ENCODE results near the gene ANKS3.

ANKS3 gene, protein sequence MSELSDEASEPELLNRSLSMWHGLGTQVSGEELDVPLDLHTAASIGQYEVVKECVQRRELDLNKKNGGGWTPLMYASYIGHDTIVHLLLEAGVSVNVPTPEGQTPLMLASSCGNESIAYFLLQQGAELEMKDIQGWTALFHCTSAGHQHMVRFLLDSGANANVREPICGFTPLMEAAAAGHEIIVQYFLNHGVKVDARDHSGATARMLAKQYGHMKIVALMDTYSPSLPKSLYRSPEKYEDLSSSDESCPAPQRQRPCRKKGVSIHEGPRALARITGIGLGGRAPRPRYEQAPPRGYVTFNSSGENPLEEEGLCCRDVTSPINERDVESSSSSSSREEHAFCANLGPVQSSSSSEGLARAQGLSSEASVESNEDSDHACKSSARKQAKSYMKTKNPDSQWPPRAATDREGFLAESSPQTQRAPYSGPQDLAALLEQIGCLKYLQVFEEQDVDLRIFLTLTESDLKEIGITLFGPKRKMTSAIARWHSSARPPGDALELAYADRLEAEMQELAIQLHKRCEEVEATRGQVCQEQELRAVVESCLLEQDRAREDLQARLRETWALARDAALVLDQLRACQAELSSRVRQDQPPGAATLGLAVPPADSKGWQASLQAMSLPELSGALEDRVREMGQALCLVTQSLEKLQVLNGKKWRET

DNA sequence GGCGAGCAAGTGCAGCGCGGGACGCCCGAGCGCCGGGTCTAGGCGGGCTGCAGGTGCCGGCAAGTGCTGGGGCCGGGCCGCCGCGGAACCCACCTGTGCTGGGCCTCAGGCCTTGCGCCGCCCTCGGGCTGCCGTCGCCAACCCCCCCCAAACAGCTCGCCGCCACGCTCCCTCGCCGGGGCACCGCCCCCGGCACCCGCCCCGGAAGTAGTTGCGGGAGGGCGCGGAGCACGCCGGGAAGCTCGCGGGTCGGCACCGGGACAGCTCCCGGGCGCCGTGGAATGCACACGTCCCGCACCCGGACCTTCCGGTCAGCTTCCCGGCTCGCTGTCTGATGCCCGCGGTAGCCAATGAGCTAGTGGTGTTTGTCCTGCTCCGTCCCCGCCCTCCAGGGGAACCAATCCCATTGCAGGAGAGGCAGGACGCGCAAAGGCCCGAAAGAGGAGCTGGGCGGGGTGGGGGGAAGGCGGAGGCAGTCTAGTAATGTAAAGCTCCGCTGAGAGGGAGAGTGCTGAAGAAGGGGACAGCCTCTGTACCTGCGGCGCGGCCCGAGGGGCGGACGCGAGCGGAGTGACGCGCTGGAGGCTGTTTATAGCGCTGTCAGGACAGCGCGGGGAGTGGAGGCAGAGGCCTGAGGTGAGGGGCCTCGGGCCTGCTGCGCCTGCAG, at the start of gene ANKS3, which contains the start of gene DNAAF8:
Gene ANKS3, minus strand, starts transcription at position 209 of the 667 bp plus-strand sequence. CDS start 4,122 bp downstream, outside the sequence.
Gene DNAAF8, plus strand, starts transcription at position 475 of the 667 bp plus-strand sequence. CDS start 1,978 bp downstream, outside the sequence.
- DNase-seq (ENCODE audit: insufficient read length, low spot score) (peak; percentile 97), FAIRE-seq (peak; percentile 95)

DNA sequence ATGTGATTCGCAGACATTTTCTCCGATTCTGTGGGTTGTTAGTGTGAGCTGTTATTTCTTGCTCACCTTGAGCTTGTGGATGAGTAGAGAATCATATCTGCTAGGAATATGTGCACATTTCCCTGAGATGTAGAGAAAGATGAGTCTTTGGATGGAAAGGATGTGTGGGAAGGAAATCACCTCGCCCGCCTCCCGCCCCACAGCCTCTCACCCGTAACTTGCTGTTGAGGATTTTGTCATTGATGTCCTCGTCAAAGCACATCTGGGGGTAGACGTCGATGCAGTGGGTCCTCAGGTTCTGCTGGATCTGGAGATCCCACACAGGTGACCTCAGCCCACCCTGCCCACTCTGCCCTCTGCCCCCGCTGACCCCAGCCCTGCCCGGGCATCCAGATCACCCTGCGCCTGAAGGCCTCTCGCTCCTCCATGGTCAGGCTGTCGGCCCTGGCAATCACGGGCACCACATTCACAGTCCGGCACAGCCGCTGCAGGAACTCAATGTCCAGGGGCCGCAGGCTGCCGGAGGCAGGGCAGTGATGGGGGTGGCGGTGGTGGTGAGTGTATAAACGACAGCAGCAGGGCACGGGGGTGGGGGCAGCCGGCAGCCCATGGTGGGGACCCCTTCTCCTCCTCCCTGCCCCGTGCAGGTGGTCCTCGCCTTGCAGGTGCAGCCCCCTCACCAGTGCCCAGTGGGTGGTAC, 49.3 kb upstream of the ANKS3 start:
- FAIRE-seq (no peak), DNase-seq (ENCODE audit: insufficient read length, low spot score) (no peak)

DNA sequence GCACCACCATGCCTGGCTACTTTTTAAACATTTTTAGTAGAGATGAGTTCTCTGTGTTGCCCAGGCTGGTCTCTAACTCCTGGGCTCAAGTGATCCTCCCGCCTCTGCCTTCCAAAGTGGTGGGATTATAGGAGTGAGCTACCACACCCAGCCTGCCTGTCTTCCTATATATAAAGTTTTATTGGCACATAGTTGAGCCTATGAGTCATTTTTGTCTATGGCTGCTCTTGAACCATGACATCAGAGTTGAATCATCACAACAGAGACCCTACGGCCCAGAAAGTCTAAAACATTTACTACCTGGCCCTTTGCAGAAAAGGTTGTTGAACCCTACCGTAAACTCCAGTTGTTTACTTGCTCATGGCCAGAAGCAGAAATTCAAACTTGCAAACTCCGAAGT, 46.2 kb upstream of the ANKS3 start:
- no peak for FAIRE-seq
- DNase-seq (ENCODE audit: insufficient read length, low spot score): no peak

DNA sequence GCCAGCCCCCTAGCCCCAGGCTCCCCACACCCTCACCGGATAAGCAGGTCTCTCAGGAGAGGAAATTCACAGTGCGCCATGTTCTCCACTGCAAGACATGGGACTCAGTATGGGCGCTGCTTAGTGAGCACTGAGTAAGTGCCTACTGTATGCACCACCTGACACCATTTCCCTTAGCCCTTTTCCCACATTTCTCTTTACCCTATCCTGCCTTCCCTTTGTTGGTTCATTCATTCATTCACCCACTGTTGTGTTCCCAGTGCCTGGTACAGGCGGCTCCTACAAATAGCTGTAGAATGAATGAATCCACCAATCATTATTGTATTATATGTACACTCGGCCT, 44.0 kb upstream of the ANKS3 start:
- FAIRE-seq: no peak

DNA sequence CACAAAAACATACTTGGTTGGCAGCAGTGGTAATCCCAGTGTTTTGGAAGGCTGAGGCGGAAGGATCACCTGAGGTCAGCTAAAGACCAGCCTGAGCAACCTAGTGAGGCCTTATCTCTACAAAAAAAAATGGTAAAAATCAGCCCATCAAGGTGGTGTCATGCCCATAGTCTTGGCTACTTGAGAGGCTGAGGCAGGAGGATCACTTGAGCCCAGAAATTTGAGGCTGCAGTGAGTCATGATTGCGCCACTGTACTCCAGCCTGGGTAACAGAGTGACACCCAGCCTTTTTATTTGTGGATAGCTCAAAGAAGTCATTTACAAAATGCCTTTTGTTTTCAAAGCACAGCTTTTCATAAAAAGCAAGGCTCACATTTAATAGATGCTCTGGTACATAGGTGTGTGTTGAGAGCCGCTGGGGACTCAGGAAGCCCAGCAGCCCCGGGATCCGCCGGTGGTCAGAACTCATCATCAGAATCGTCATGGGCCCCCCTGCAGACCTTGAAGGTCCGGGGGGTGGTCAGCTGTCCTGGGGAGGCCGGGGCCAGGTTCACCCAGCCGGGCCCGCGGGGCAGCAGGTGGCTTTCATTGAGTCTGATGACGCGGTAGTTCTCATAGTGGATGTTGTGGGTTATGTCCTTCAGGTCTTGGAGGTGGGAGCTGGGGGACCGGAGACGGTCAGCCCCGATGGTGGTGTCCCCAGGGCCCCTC, 43.4 kb upstream of the ANKS3 start:
- DNase-seq (ENCODE audit: insufficient read length, low spot score): no peak
- no peak for FAIRE-seq

More for the DNA sequence above, 44.0 kb upstream of the ANKS3 start:
- DNase-seq (ENCODE audit: insufficient read length, low spot score): no peak

DNA sequence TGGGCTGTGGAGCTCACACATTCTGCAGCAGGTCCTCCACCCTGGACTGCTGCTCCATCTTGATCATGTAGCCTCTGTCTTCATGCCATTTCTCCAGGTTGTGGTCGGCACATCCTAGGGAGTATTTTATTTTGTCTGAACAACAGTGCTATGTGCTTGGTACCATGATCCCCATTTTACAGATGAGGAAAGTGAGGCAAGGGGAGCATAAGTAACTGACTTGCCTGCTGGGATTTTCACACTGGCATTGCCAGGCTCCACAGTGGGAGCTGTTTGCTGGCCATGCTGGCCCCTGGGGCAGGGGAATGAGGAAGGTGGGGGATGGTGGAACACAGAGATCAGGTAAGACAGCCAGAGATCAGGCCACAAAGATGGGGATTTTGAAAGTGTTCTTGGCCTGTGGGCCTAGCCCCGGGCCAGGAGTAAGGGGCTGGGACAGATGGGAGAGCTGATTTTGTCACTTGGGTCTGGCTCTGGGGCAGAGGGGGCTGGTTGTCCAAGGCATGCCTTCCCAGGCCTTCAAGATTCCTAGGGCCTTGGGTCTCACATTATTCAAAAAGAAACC, 42.2 kb upstream of the ANKS3 start:
- FAIRE-seq (no peak), DNase-seq (ENCODE audit: insufficient read length, low spot score) (no peak)

DNA sequence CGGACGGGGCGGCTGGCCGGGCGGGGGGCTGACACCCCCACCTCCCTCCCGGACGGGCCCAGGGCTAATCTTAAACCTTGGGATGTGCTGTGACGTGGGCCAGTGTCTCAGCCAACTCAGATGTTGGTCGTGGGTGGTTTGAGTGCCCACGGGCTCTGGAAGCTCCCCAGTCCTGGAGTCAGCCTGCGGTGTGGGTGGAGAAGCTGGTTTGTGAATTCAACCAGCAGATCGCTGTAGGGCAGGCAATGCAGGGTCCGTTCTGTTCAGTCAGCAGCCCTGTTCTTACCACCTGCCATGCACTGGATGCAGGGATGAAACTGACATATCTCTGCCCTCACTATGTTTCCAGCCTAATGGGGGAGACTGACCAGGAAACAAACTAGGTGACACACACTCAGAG, 40.9 kb upstream of the ANKS3 start:
- FAIRE-seq: no peak
- no peak for DNase-seq (ENCODE audit: insufficient read length, low spot score)

DNA sequence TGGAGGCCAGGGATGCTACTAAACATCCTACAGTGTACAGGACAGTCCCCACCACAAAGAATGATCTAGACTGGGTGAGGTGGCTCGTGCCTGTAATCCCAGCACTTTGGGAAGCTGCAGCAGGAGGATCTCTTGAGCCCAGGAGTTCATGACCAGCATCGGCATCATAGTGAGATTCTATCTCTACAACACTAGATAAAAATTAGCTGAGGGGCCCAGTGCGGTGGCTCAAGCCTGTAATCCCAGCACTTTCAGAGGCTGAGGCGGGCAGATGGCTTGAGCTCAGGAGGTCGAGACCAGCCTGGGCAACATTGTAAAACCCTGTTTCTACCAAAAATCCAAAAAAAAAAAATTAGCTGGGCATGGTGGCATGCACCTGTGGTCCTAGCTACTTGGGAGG, 38.3 kb upstream of the ANKS3 start:
- no peak for DNase-seq (ENCODE audit: insufficient read length, low spot score)
- FAIRE-seq: no peak

DNA sequence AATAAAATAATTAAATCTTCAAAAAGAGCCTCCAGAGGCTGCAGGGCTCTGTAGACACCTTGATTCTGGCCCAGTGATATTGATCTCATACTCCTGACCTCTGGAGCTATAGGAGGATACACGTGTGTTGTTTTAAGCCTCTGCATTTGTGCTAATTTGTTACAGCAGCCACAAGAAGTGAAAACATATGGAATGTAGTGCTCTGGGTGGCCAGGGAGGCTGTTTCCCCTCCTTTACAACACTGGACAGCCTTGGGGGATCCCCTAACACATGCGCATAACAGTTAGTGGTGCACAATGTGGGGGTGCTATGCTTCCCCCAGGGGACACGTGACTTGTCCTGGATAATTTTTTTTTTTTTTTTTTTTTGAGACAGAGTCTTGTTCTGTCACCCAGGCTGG, 37.6 kb upstream of the ANKS3 start:
- no peak for DNase-seq (ENCODE audit: insufficient read length, low spot score)
- no peak for FAIRE-seq

DNA sequence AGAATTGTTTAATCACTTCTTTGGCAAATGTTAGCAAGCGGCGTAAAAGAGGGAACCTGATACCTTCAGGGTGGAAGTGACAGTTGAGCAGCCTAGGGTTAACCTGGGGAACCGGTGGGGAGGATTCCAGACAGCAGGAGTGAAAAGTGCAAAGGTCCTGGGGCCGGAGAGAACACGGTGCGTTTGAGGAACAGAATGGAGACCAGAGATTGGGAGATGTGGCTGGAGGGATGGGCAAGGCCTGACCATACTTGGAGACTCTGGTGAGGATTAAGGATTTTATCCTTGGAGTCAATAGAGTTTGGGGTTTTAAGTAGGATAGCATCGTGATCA, 35.2 kb upstream of the ANKS3 start:
- no peak for FAIRE-seq
- no peak for DNase-seq (ENCODE audit: insufficient read length, low spot score)

DNA sequence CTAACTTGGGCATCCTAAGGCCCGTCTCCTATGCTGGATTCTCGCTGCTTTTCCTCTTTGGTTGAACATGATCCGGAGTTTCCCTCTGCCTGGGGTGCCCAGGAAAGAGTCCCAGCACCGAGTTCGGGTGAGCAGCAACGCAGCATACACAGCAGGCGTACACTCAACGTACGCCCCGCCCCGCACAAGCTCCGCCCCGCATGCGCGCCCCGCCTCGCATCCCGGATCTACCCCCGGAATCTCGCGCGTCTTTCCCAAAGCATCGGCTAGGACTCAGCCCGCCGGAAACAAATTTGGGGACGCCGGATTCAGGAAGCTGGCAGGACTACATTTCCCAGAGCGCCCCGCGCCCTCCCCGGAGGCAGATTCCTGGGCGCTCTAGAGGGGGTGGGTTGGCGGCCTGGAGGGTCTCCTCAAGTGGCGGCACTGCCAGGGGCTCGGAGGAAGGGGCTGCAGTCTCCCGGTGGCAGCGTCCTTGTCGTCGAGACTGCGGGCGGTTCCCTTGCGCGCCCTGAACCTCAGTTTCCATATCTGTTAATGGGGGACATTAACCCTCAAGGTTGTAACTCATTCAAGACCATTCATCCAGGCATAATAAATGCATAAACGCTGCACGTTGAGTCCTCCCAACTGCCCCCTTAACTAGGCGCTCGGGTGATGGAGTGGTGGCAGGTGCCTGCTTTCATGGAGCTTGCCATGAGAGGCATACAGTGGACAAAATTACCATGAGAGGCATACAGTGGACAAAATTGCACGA, 34.7 kb upstream of the ANKS3 start:
- FAIRE-seq: peak; percentile 72
- peak; percentile 97 for DNase-seq (ENCODE audit: insufficient read length, low spot score)

DNA sequence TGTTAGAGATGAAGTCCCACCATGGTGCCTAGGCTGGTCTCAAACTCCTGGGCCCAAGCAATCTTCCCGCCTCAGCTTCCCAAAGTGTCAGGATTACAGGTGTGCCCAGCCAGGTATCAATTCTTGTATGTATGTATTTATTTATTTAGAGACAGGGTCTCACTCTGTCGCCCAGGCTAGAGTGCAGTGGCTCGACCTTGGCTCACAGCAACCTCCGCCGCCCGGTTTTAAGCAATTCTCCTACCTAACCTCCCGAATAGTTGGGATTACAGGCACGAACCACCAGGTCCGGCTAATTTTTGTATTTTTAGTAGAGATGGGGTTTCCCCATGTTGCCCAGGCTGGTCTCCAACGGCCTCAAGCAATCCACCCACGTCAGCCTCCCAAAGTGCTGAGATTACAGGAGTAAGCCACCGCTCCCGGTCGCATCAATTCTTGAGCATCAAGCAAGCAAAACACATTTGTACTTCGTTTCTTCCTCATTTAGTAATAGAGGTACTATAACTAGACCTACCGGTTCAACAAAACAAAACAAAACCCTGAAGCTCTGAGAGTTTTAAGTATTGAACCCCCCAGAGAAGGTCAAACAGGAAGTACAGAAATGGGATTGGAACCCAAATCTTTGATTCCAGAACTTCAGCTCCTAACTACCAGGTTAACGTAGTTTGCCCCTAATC, 33.9 kb upstream of the ANKS3 start:
- FAIRE-seq (no peak), DNase-seq (ENCODE audit: insufficient read length, low spot score) (no peak)

DNA sequence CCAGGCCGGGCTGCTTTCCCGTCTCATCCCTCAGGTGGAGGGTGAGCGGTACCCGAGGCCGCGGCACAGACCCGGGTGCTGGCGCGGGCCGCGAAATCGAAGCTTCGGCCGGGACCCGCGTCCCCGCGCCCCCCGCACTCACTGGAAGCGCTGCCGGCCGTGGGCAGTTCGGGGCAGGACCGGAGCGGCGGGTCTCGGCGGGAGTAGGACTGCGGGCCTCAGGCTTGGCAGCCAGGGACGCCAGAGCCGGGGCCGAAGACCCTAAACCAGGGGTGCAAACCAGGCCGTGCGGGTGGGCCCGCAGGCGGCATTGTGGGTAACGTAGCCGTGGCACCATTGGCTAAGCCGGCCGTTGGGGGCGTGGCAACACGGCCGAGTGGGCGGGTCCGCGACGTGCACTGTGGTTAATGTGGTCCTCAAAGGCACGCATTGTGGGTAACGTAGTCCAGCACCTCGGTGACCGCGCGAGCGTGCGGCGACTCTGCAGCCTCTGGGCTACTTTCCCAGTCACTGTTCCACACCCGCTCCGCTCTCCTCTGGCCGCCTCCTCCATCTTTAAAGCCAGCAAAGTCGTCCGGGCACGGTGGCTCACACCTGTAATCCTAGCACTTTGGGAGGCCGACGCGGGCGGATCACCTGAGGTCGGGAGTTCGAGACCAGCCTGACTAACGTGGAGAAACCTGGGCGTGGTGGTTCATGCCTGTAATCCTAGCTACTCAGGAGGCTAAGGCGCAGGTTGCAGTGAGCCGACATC, 33.0 kb upstream of the ANKS3 start, which contains the start of gene ZNF500:
Gene ZNF500, minus strand, starts transcription at position 288 of the 754 bp plus-strand sequence. CDS start 1,184 bp downstream, outside the sequence.
- DNase-seq (ENCODE audit: insufficient read length, low spot score) (peak; percentile 98), FAIRE-seq (peak; percentile 99)

DNA sequence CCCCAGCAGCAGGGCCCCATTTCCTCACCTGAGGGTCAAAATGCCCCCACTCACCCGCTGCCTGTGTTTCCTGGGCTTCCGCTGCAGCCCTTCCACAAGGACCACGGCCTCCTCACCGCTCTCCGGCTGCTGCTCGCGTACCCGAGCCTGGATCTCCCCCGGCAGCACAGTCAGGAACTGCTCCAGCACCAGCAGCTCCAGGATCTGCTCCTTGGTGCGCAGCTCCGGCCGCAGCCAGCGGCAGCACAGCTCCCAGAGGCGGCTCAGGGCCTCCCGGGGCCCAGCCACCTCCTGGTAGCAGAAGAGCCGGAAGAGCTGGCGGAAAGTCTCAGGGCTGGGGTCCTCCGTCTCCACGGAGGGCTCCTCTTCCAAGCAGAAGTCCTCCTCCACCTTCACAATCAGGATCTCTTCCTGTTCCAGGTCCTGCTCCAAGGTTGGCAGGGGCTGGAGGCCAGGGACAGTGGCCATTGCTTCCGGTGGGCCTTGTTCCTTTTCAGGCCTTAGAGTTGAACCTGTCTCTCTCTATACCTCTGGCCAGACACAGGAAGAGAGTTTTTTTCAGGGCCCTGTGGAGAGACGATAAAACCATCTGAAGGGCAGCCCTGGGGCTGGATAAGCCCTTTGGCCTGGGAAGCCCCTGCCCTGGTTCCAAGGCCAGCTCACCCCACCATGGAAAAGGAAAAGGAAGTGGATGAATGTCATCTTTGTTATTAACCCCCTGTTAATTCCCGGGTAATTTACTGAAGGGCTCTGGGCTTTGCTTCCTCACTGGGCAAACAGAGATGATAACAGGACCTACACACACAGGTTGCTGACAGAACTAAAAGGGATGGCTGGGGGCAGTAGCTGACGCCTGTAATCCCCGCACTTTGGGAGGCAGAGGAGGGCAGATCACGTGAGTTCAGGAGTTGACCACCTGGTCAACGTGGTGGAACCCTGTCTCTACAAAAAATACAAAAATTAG, 31.7 kb upstream of the ANKS3 start:
- DNase-seq (ENCODE audit: insufficient read length, low spot score) (no peak), FAIRE-seq (no peak)

DNA sequence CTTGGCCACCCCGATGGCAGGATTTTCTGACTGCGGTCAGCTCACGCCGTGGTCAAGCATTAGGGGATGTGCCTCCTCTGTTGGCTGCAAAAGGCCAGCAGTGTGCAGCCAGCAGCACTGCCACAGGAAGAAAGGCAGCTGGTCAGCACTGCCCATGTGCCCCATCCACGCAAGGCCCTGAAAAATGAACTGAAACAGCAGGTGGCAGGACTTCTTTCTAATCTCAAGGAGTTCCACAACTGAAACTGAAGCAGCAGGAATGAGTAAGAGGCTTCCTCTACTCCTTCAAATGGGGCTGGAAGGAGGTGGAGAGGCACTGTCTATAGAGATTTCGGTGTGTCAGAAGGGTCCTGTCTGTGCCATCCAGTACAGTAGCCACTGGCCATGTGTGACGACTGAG, 29.7 kb upstream of the ANKS3 start:
- no peak for DNase-seq (ENCODE audit: insufficient read length, low spot score)
- FAIRE-seq: no peak

DNA sequence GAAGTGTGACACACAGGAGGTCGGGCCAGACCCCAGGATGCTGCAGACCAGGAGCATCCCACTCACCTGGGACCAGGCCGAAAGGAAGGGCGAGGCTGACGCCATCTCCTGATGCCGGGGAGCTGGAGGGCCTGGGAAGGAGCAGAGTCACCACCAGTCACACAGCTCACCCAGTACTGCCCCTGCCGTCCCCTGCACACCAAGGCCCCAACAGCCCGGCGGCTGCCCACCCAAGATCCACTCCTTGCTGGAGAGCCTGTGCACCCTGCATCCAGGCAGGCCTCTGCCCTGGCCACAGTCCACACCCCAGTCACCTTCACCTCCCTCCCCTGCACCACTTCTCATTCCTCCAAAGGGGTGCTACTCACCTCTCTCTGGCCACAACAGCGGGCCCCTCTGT, 28.1 kb upstream of the ANKS3 start:
- FAIRE-seq: no peak
- DNase-seq (ENCODE audit: insufficient read length, low spot score): no peak

All from HTR-8/SVneo (cell line).